HepG2 (cell line): ENCODE data around the gene PIK3CD. TPM values are rescaled to one million over a fixed set of nuclear protein-coding genes. Genes with fewer than 3 reads are reported as not detected.

ENCODE experiments used
- ATAC-seq: fragments of 200-7000 bp; cut with Tn5 transposase; 3 replicates; pipeline ENCODE4 v1.9.1; 2020; ENCODE audit warnings: mild to moderate bottlenecking, moderate library complexity
- BruUV-seq: library from RNA; stranded (reverse); fragments of 400-500 nt; replicated peaks from 2 replicates; lab custom pipeline; 2021; lab: Mats Ljungman, UMichigan
- CTCF ChIA-PET: fragments of 300-600 bp; formaldehyde crosslinking; extraction: SDS; loops from one replicate; lab custom pipeline; 2021; ENCODE audit warnings: low total read pairs, inconsistent platforms, low intra/inter-chr PET ratio; lab: Yijun Ruan, JAX
- POLR2A ChIA-PET: fragments of 350-600 bp; sonication (Branson Sonifier 250); formaldehyde crosslinking; loops from one replicate; lab custom pipeline; 2020; ENCODE audit warnings: antibody characterized with exemption, inconsistent platforms; lab: Yijun Ruan, JAX
- DNase-seq: peaks from one replicate; pipeline ENCODE4 v3.0.0-alpha.2; 2015; ENCODE audit warnings: low spot score
- FAIRE-seq: peaks from 3 replicates; lab custom pipeline; 2011; peaks lifted over from hg19 to GRCh38; lab: Jason Lieb, UNC
- H2AFZ ChIP-seq: one replicate; pipeline ENCODE4 v1.6.1; 2011; ENCODE audit warnings: low read length, inconsistent platforms
- H3K27ac ChIP-seq: fragments of 300-600 bp; 3 replicates; pipeline ENCODE4 v1.8.0; 2011; ENCODE audit warnings: mixed run types, mild to moderate bottlenecking, mixed read lengths, low read length, inconsistent platforms; ENCODE audit not compliant: insufficient read depth; ENCODE audit errors: extremely low read length
- H3K27me3 ChIP-seq, 2 experiments: fragments of 200-600 bp in 1 of 2; 2 replicates in 1 of 2; 3 replicates in 1 of 2; pipeline versions ENCODE4 v1.6.0 to v1.8.0; 2011; ENCODE audit warnings: low read length in 2 of 2, mild to moderate bottlenecking in 2 of 2, moderate library complexity in 2 of 2, inconsistent platforms in 1 of 2; ENCODE audit not compliant: insufficient read depth in 2 of 2, control insufficient read depth in 1 of 2
- H3K36me3 ChIP-seq, 2 experiments: fragments of 200-600 bp in 1 of 2; replicated peaks in 1 of 2; 2 replicates in 1 of 2; 3 replicates in 1 of 2; pipeline versions ENCODE4 v1.5.1 to v1.8.0; 2011; ENCODE audit warnings: low read length in 2 of 2, inconsistent platforms in 1 of 2; ENCODE audit not compliant: insufficient read depth in 2 of 2, control insufficient read depth in 1 of 2
- H3K4me1 ChIP-seq: 2 replicates; pipeline ENCODE4 v1.5.1; 2012; ENCODE audit warnings: low read length, inconsistent platforms; ENCODE audit not compliant: insufficient read depth
- H3K4me2 ChIP-seq: 2 replicates; pipeline ENCODE4 v1.6.0; 2011; ENCODE audit warnings: low read depth, low read length, inconsistent platforms
- H3K4me3 ChIP-seq, 3 experiments: fragments of 200-600 bp in 1 of 3; sonication (generic), shearing (Covaris generic) in 1 of 3; replicated peaks in 1 of 3; 2 replicates each; pipeline ENCODE4 v1.5.1; 2011 to 2016; ENCODE audit warnings: low read length in 3 of 3, inconsistent platforms in 2 of 3, low read depth in 2 of 3, mild to moderate bottlenecking in 2 of 3, control low read depth in 1 of 3, mixed read lengths in 1 of 3; ENCODE audit not compliant: insufficient read depth in 1 of 3
- H3K79me2 ChIP-seq: one replicate; pipeline ENCODE4 v1.6.1; 2011; ENCODE audit warnings: low read length, inconsistent platforms; ENCODE audit not compliant: insufficient read depth
- H3K9ac ChIP-seq: 2 replicates; pipeline ENCODE4 v1.6.0; 2011; ENCODE audit warnings: mild to moderate bottlenecking, low read depth, low read length, inconsistent platforms; ENCODE audit not compliant: insufficient read depth
- H3K9me3 ChIP-seq: 2 replicates; pipeline ENCODE4 v1.5.1; 2012; ENCODE audit warnings: mild to moderate bottlenecking, low read length
- H4K20me1 ChIP-seq: 2 replicates; pipeline ENCODE4 v1.6.0; 2011; ENCODE audit warnings: inconsistent platforms, mild to moderate bottlenecking, low read length, moderate library complexity; ENCODE audit not compliant: insufficient read depth
- AGO2 ChIP-seq: fragments of 200-400 bp; formaldehyde crosslinking; optimal IDR thresholded peaks from 2 replicates; pipeline ENCODE3; 2017; ENCODE audit warnings: mild to moderate bottlenecking, low read depth, low read length, moderate library complexity
- BCL6 ChIP-seq: IDR thresholded peaks from 2 replicates; pipeline ENCODE4 v1.6.1; 2016; ENCODE audit warnings: missing genetic modification reagents, missing compliant biosample characterization
- EED ChIP-seq: sonication (generic); formaldehyde crosslinking; IDR thresholded peaks from 2 replicates; pipeline ENCODE4 v1.5.0; 2020; ENCODE audit warnings: mild to moderate bottlenecking, missing genetic modification reagents
- HIVEP1 ChIP-seq: sonication (generic); formaldehyde crosslinking; IDR thresholded peaks from 2 replicates; pipeline ENCODE4 v1.4.0; 2020; ENCODE audit warnings: mild to moderate bottlenecking, missing genetic modification reagents
- HMGA1 ChIP-seq: sonication (generic); formaldehyde crosslinking; conservative IDR thresholded peaks from 2 replicates; pipeline ENCODE4 v1.4.0; 2020; ENCODE audit warnings: missing genetic modification reagents
- KDM1A ChIP-seq: IDR thresholded peaks from 2 replicates; pipeline ENCODE4 v1.6.1; 2016; ENCODE audit warnings: missing compliant biosample characterization
- NBN ChIP-seq: fragments of 450-650 bp; conservative IDR thresholded peaks from 2 replicates; pipeline ENCODE4 v1.6.1; 2017
- NCOA2 ChIP-seq: sonication (generic); formaldehyde crosslinking; IDR thresholded peaks from 2 replicates; pipeline ENCODE4 v1.8.0; 2022; ENCODE audit warnings: inconsistent platforms
- NR1H2 ChIP-seq: sonication (generic); formaldehyde crosslinking; IDR thresholded peaks from 2 replicates; pipeline ENCODE4 v1.8.1; 2022; ENCODE audit warnings: low read depth, missing genetic modification reagents, borderline replicate concordance
- PRPF4 ChIP-seq: fragments of 200-400 bp; formaldehyde crosslinking; IDR thresholded peaks from 2 replicates; pipeline ENCODE4 v1.6.1; 2016; ENCODE audit warnings: low read length, low read depth; ENCODE audit not compliant: poor library complexity, severe bottlenecking
- TEAD3 ChIP-seq: optimal IDR thresholded peaks from 2 replicates; pipeline ENCODE3; 2016; ENCODE audit warnings: borderline replicate concordance
- ZNF101 ChIP-seq: sonication (generic); formaldehyde crosslinking; IDR thresholded peaks from 2 replicates; pipeline ENCODE4 v1.4.0; 2020; ENCODE audit warnings: mild to moderate bottlenecking, low read depth, missing genetic modification reagents, borderline replicate concordance
- ZNF224 ChIP-seq: sonication (generic); formaldehyde crosslinking; IDR thresholded peaks from 2 replicates; pipeline ENCODE4 v1.5.0; 2020; ENCODE audit warnings: mild to moderate bottlenecking, missing genetic modification reagents
- ZNF235 ChIP-seq: sonication (generic); formaldehyde crosslinking; IDR thresholded peaks from 2 replicates; pipeline ENCODE4 v1.8.1; 2023; ENCODE audit warnings: mild to moderate bottlenecking, missing genetic modification reagents, borderline replicate concordance
- ZNF773 ChIP-seq: sonication (generic); formaldehyde crosslinking; IDR thresholded peaks from 2 replicates; pipeline ENCODE4 v1.4.0; 2020; ENCODE audit warnings: missing genetic modification reagents, borderline replicate concordance
- ZNF891 ChIP-seq: sonication (generic); formaldehyde crosslinking; IDR thresholded peaks from 2 replicates; pipeline ENCODE4 v1.5.0; 2020; ENCODE audit warnings: mild to moderate bottlenecking, missing genetic modification reagents
- WGBS: methylation state at CpG from one replicate; pipeline ENCODE4 v1.1.6; 2017; ENCODE audit warnings: low lambda C conversion rate; 5-methylcytosine and 5-hydroxymethylcytosine counted together
- in situ Hi-C: cut with HindIII; loops from 2 replicates; pipeline ENCODE4 v1.10.0; 2017; ENCODE audit warnings: low pct_unique_long_range_greater_than_20kb; ENCODE audit not compliant: extremely low pct_ligation_motif_present
- intact Hi-C: fragments of 100-400 bp; cut with micrococcal nuclease; formaldehyde crosslinking; loops from one replicate; pipeline ENCODE4 v1.10.0; 2022; ENCODE audit not compliant: unreplicated experiment
- polyA plus RNA-seq, 8 experiments: library from polyadenylated mRNA; depleted of rRNA in 3 of 8; stranded (reverse) in 7 of 8; unstranded in 1 of 8; fragments of >200 nt; fragmentation: Illumina TruSeq in 4 of 8; extraction: Trizol in 4 of 8; gene quantifications; 2 replicates each; pipeline versions ENCODE4 v1.2.1 to v1.2.3, GENCODE V29; 2011 to 2016; ENCODE audit warnings: low read depth in 4 of 8, missing spikeins in 1 of 8, mixed read lengths in 1 of 8; ENCODE audit not compliant: insufficient read depth in 1 of 8
- total RNA-seq, 5 experiments: library from RNA; depleted of rRNA; stranded (reverse); fragments of >200 nt; fragmentation: Illumina TruSeq; extraction: Trizol; gene quantifications; 2 replicates each; pipeline ENCODE4 v1.2.3, GENCODE V29; 2016; ENCODE audit warnings: low read depth in 1 of 5
- TF ChIP-seq, protein P1 (sequence below): sonication (generic); formaldehyde crosslinking; IDR thresholded peaks from 2 replicates; pipeline ENCODE4 v1.8.0; 2022; ENCODE audit warnings: missing genetic modification reagents, mild to moderate bottlenecking, moderate library complexity, borderline replicate concordance
- TF ChIP-seq, protein P2 (sequence below): IDR thresholded peaks from 2 replicates; pipeline ENCODE4 v1.6.1; 2016; ENCODE audit warnings: low read depth, control low read depth
- TF ChIP-seq, protein P3 (sequence below): sonication (generic); formaldehyde crosslinking; IDR thresholded peaks from 2 replicates; pipeline ENCODE4 v1.4.0; 2020; ENCODE audit warnings: missing genetic modification reagents, borderline replicate concordance
- TF ChIP-seq, protein P4 (sequence below): sonication (generic); formaldehyde crosslinking; IDR thresholded peaks from 2 replicates; pipeline ENCODE4 v1.4.0; 2020; ENCODE audit warnings: mild to moderate bottlenecking, missing genetic modification reagents

Gene PIK3CD
- total and polyA plus RNA-seq, 2 of the 13 experiments (the other 11 are each of a cell fraction or from before 2014, with no cell fraction given) = 7.1 to 10.0 TPM

GRCh38 chr1:9654051-9654833, 2.7 kb downstream of the PIK3CD start:
- BruUV-seq = no TSS peak
- CTCF ChIA-PET = no interaction called here
- intact Hi-C loops = no loop called here
- no peak for TF ChIP-seq NR1H2
- no peak for TF ChIP-seq ZNF891 (CRISPR knock-in tag)
- TF ChIP-seq HMGA1 (CRISPR knock-in tag) = no peak
- TF ChIP-seq BCL6 (CRISPR knock-in tag) = no peak
- no peak for TF ChIP-seq PRPF4
- no peak for TF ChIP-seq AGO2
- TF ChIP-seq ZNF224 (CRISPR knock-in tag) = no peak
- no peak for TF ChIP-seq TEAD3 (CRISPR knock-in tag)
- no peak for TF ChIP-seq ZNF773 (CRISPR knock-in tag)
- TF ChIP-seq NBN = no peak
- TF ChIP-seq, protein P1, sequence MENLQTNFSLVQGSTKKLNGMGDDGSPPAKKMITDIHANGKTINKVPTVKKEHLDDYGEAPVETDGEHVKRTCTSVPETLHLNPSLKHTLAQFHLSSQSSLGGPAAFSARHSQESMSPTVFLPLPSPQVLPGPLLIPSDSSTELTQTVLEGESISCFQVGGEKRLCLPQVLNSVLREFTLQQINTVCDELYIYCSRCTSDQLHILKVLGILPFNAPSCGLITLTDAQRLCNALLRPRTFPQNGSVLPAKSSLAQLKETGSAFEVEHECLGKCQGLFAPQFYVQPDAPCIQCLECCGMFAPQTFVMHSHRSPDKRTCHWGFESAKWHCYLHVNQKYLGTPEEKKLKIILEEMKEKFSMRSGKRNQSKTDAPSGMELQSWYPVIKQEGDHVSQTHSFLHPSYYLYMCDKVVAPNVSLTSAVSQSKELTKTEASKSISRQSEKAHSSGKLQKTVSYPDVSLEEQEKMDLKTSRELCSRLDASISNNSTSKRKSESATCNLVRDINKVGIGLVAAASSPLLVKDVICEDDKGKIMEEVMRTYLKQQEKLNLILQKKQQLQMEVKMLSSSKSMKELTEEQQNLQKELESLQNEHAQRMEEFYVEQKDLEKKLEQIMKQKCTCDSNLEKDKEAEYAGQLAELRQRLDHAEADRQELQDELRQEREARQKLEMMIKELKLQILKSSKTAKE = no peak
- TF ChIP-seq, protein P2, sequence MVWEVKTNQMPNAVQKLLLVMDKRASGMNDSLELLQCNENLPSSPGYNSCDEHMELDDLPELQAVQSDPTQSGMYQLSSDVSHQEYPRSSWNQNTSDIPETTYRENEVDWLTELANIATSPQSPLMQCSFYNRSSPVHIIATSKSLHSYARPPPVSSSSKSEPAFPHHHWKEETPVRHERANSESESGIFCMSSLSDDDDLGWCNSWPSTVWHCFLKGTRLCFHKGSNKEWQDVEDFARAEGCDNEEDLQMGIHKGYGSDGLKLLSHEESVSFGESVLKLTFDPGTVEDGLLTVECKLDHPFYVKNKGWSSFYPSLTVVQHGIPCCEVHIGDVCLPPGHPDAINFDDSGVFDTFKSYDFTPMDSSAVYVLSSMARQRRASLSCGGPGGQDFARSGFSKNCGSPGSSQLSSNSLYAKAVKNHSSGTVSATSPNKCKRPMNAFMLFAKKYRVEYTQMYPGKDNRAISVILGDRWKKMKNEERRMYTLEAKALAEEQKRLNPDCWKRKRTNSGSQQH (CRISPR knock-in tag) = no peak
- no peak for TF ChIP-seq NCOA2 (CRISPR knock-in tag)
- TF ChIP-seq HIVEP1 = no peak
- no peak for TF ChIP-seq EED (CRISPR knock-in tag)
- TF ChIP-seq KDM1A (CRISPR knock-in tag) = no peak
- TF ChIP-seq, protein P3, sequence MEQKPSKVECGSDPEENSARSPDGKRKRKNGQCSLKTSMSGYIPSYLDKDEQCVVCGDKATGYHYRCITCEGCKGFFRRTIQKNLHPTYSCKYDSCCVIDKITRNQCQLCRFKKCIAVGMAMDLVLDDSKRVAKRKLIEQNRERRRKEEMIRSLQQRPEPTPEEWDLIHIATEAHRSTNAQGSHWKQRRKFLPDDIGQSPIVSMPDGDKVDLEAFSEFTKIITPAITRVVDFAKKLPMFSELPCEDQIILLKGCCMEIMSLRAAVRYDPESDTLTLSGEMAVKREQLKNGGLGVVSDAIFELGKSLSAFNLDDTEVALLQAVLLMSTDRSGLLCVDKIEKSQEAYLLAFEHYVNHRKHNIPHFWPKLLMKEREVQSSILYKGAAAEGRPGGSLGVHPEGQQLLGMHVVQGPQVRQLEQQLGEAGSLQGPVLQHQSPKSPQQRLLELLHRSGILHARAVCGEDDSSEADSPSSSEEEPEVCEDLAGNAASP (CRISPR knock-in tag) = no peak
- TF ChIP-seq, protein P4, sequence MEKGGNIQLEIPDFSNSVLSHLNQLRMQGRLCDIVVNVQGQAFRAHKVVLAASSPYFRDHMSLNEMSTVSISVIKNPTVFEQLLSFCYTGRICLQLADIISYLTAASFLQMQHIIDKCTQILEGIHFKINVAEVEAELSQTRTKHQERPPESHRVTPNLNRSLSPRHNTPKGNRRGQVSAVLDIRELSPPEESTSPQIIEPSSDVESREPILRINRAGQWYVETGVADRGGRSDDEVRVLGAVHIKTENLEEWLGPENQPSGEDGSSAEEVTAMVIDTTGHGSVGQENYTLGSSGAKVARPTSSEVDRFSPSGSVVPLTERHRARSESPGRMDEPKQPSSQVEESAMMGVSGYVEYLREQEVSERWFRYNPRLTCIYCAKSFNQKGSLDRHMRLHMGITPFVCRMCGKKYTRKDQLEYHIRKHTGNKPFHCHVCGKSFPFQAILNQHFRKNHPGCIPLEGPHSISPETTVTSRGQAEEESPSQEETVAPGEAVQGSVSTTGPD = no peak
- no peak for TF ChIP-seq ZNF101 (CRISPR knock-in tag)
- no peak for TF ChIP-seq ZNF235 (CRISPR knock-in tag)
- no peaks in the 10 kb centered on the region for H3K9me3 ChIP-seq
- H3K9ac ChIP-seq = no peak overlapping the region
- H3K27ac ChIP-seq = no peak overlapping the region
- H3K4me1 ChIP-seq = no peaks in the 10 kb centered on the region
- H3K27me3 ChIP-seq = peaks cover 9 to 51% of the 10 kb centered on the region in 2 experiments; a peak in 4 of 5 replicates
- no peaks in the 10 kb centered on the region for H4K20me1 ChIP-seq
- in situ Hi-C loops = no loop called here
- DNase-seq (no peak), ATAC-seq (no peak), FAIRE-seq (no peak)
- H3K79me2 ChIP-seq = no peaks in the 10 kb centered on the region
- no peak overlapping the region for H3K4me3 ChIP-seq
- no peak overlapping the region for H3K4me2 ChIP-seq
- no peak overlapping the region for H2AFZ ChIP-seq
- POLR2A ChIA-PET = no interaction called here
- no peaks in the 10 kb centered on the region for H3K36me3 ChIP-seq
- 42% methylated on average over 23 of the region's 25 CpGs for WGBS
